Measurements from ENCODE around the gene SH2D2A.

The SH2D2A gene

GRCh38 chr1:156816561-156817328 lies at the start of gene SH2D2A:
Gene SH2D2A, minus strand, starts transcription at chr1:156816848. Its CDS starts 140 bp downstream, at chr1:156816708.
- no peak for DNase-seq (ENCODE audit: low spot score)

- DNase-seq (ENCODE audit: low spot score) = no peak
Measured at GRCh38 chr1:156865865-156866248, 49.2 kb upstream of the SH2D2A start.

GRCh38 chr1:156865258-156865657 lies 48.6 kb upstream of the SH2D2A start:
- DNase-seq (ENCODE audit: low spot score) = no peak

DNA sequence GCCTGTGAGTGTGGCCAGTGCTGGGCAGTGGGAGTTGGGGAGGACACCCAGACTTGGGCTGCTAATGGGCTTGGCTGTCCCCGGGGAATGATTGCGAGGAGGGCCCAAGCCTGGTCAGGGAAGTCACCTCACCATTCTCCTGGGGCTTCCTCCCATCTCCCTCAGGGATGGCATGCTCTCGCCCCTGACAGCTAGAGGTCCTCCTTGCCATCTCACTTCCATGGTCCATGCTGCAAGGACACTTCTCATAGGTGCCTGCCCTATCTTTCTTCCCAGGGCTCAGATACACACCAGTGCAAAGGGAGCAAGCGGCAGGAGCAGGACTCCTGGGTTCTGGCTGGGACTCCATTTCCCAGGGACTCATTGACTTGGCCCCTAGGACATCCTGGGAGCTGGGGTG lies 48.1 kb upstream of the SH2D2A start:
- DNase-seq (ENCODE audit: low spot score) = no peak

DNA sequence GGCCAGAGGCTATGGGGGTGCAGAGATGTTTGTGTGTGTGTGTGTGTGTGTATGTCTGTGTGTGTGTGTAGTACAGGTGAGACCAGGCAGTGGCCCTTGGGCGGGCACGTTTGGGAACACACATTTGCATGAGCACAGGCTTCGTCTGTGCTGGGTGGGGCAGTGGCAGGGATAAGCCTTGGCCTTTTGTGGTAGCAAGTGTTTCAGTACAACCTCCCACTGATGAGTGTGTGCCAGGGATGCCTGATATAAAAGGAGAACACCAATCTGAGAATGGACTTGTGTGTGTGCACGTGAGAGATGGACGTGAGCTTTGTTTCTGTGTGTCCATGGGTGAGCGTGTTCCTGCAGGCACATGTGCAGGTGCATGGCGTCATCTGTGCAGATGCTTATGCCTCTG lies 47.0 kb upstream of the SH2D2A start:
- no peak for DNase-seq (ENCODE audit: low spot score)

GRCh38 chr1:156862997-156863599 lies 46.5 kb upstream of the SH2D2A start:
- no peak for DNase-seq (ENCODE audit: low spot score)

DNA sequence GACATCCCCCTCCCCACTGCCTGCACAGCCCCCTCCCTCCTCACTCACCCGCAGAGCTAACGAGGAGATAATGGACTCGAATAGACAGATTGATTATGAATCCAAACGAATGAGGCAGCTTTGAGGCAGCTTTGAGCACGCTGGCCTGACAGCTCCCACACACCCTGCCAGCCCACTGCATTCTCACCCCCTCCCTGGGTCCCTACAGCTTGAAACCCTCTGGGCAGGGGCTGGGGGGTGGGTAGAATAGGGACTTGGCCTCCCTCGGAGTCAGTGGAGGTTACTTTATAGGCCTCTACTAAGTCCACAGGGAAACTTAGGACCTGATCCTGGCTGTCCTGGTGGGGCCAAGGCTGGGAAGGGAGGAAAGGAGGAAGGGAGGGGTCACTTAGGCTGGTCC lies 45.9 kb upstream of the SH2D2A start:
- DNase-seq (ENCODE audit: low spot score) = no peak

GRCh38 chr1:156860628-156861423 lies 44.2 kb upstream of the SH2D2A start, which contains the start of gene NTRK1:
Gene NTRK1, plus strand, starts transcription at chr1:156860865. Its CDS starts 70 bp downstream, at chr1:156860935.
- DNase-seq (ENCODE audit: low spot score) = peak; percentile 28

DNA sequence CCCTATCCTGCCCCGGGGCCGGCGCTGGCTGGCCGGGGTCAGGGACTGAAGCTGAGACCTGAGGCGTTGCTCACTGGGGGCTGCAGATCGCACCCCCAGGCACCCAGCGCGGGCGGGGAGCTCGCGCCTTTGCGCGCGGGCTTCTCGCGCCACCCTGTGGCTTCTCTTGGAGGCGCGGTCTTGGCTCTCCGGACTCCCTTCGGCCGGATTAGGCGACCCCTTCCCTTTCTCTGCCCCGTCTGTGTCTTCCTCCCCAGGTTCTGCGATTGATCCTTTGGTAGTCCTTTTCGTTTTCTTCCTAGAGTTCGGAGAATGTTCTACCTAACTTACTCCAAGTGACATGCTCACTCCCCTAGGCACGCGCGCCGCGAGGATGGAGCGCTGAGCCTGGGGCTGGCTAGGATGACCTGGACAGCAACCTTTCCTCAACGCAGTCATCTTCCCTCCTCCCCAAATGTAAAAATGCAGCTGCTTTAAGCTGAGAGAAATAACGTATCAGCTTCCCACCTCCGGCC lies 43.5 kb upstream of the SH2D2A start:
- peak; percentile 32 for DNase-seq (ENCODE audit: low spot score)

- DNase-seq (ENCODE audit: low spot score) = no peak
Measured at GRCh38 chr1:156859523-156860112, 43.0 kb upstream of the SH2D2A start.

DNA sequence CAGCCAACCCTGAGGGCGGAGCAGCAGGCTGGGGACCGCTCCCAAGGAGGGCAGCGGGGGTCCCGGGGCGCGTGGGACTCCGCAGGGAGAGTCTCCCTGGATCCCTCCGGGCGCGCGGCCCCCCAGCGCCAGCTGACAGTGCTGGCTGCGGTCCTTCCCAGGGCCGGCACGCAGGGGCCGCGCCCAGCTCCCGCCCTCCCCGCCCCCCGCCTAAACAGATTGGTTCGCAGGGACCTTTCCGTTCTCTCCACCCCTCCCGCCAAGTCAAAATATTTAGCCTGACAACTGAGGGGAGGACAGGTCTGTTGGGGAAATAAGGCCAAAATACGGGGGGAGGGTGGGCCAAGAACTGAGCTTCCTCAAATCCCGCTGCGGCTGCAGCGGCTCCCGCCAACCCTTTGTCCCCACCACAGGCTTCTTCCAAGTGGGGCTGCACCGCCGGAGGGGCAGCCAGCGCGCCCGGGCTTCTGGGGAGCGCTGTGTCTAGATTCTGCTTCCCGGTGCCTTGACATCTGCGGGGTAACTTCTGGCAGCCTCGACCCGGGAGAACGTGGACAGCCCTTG lies 42.4 kb upstream of the SH2D2A start, which contains the start of gene INSRR:
Gene INSRR (minus strand): TSS at position 159 of the 564 bp plus-strand sequence. CDS start 496 bp downstream, outside the sequence.
- no peak for DNase-seq (ENCODE audit: low spot score)

- DNase-seq (ENCODE audit: low spot score) = no peak
Measured at GRCh38 chr1:156858555-156858956, 41.9 kb upstream of the SH2D2A start.

GRCh38 chr1:156857532-156857931 lies 40.9 kb upstream of the SH2D2A start:
- no peak for DNase-seq (ENCODE audit: low spot score)

DNA sequence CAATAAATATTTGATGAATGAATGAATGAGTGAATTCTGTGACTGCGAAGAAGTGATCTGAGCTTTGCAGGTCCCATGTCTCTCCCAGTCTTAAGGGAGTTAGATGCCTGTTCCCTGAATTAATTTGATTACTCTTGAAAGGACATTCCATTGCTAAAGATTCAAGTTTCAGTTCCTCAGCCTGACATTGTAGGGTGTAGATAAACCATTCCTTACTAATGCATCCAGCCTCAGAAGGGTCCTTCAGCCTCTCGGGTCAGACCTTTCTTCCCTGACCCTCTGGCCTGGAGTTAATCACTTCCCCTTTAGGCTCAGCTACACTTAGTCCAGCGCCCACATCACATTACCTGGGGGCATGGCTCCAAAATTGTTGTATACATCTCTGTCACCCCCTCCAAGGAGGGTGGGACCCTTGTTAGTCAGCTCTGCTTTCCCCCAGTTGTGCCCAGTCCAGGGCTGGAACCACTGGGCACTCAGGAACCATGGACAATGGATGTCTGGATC lies 39.7 kb upstream of the SH2D2A start:
- DNase-seq (ENCODE audit: low spot score) = no peak

GRCh38 chr1:156854634-156855033 lies 38.0 kb upstream of the SH2D2A start:
- DNase-seq (ENCODE audit: low spot score) = no peak

GRCh38 chr1:156853761-156854160 lies 37.1 kb upstream of the SH2D2A start:
- DNase-seq (ENCODE audit: low spot score) = no peak

- DNase-seq (ENCODE audit: low spot score) = peak; percentile 60
Measured at GRCh38 chr1:156852418-156852874, 35.8 kb upstream of the SH2D2A start.

DNA sequence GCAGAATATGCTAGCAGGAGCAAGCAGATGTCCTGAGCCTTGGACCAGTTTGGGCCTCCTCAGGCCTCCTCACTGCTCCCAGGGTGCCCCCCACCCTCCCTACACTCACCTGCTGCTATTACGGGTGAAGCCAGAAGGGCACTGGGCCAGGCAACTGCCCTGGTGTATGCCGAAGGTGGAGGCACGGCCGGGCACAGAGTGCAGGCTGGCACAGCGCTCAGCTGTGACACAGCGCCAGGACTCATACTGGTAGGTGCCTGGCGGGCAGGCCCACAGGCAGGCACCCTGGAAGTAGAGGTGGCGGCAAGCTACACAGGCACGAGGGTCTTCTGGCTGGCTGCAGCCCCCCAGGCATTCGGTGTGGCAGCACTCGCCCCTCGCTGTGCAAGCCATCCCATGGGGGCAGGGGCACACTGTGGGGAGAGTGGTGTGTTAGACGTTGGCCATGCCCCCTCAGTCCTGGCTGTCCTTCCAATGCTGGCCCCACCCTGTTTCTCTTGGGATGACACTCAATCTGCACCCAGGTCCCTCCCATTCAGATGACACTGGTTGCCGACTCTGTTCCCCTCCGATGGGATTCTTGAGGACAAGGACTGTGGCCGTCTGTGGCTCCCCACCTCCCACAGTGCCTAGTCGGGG lies 35.2 kb upstream of the SH2D2A start:
- no peak for DNase-seq (ENCODE audit: low spot score)

GRCh38 chr1:156849151-156849496 lies 32.5 kb upstream of the SH2D2A start:
- DNase-seq (ENCODE audit: low spot score) = no peak

GRCh38 chr1:156848461-156849150 lies 32.0 kb upstream of the SH2D2A start:
- DNase-seq (ENCODE audit: low spot score) = no peak
